GM23248 (cell line): ENCODE results near the gene TMC2. TPM values are rescaled to one million over a fixed set of nuclear protein-coding genes. Genes with fewer than 3 reads are reported as not detected.
"Not testable (repeated sequence)": the region's sequence is repeated elsewhere in the genome, so short reads cannot be mapped to it uniquely, and the experiment has no call there.

Source experiments
- DNase-seq: peaks from one replicate; pipeline ENCODE4 v3.0.0-alpha.2; 2015
- H2AFZ ChIP-seq: fragments of 200-600 bp; sonication (generic); 2 replicates; pipeline ENCODE4 v1.6.1; 2016; ENCODE audit warnings: antibody characterized with exemption
- H3F3A ChIP-seq: fragments of 200-600 bp; sonication (generic); 2 replicates; pipeline ENCODE4 v1.6.1; 2016; ENCODE audit warnings: mild to moderate bottlenecking, antibody characterized with exemption, mixed run types; ENCODE audit not compliant: insufficient read depth
- H3K27ac ChIP-seq: fragments of 200-600 bp; sonication (generic); 2 replicates; pipeline ENCODE4 v1.5.1; 2016; ENCODE audit warnings: mild to moderate bottlenecking
- H3K27me3 ChIP-seq: fragments of 200-600 bp; sonication (generic); replicated peaks from 2 replicates; pipeline ENCODE4 v1.6.1; 2016; ENCODE audit warnings: mild to moderate bottlenecking; ENCODE audit not compliant: insufficient read depth
- H3K36me3 ChIP-seq: fragments of 200-600 bp; sonication (generic); 2 replicates; pipeline ENCODE4 v1.6.1; 2016; ENCODE audit warnings: low read depth, mild to moderate bottlenecking
- H3K4me1 ChIP-seq: fragments of 200-600 bp; sonication (generic); 2 replicates; pipeline ENCODE4 v1.6.1; 2016; ENCODE audit warnings: mild to moderate bottlenecking; ENCODE audit not compliant: insufficient read depth
- H3K4me2 ChIP-seq: fragments of 200-600 bp; sonication (generic); one replicate; pipeline ENCODE4 v1.6.1; 2016; ENCODE audit warnings: mild to moderate bottlenecking; ENCODE audit not compliant: unreplicated experiment
- H3K4me3 ChIP-seq: fragments of 200-600 bp; sonication (generic); 2 replicates; pipeline ENCODE4 v1.5.1; 2016; ENCODE audit warnings: mild to moderate bottlenecking
- H3K79me2 ChIP-seq: fragments of 200-600 bp; sonication (generic); 2 replicates; pipeline ENCODE4 v1.6.1; 2016; ENCODE audit warnings: mild to moderate bottlenecking; ENCODE audit not compliant: insufficient read depth
- H3K9ac ChIP-seq: fragments of 200-600 bp; sonication (generic); 2 replicates; pipeline ENCODE4 v1.6.1; 2016; ENCODE audit warnings: mild to moderate bottlenecking
- H3K9me2 ChIP-seq: fragments of 200-600 bp; sonication (generic); 2 replicates; pipeline ENCODE4 v1.6.1; 2016; ENCODE audit warnings: mixed run types, mild to moderate bottlenecking, moderate library complexity; ENCODE audit not compliant: insufficient read depth
- H3K9me3 ChIP-seq: fragments of 200-600 bp; sonication (generic); one replicate; pipeline ENCODE4 v1.6.1; 2017; ENCODE audit warnings: low read depth
- H4K20me1 ChIP-seq: fragments of 200-600 bp; sonication (generic); 2 replicates; pipeline ENCODE4 v1.6.0; 2016; ENCODE audit not compliant: insufficient read depth
- EZH2 ChIP-seq: fragments of 200-600 bp; sonication (generic); IDR thresholded peaks from 2 replicates; pipeline ENCODE4 v1.6.1; 2018; ENCODE audit warnings: antibody characterized with exemption, mild to moderate bottlenecking; ENCODE audit not compliant: insufficient read depth, poor library complexity, severe bottlenecking
- EZH2phosphoT487 ChIP-seq: fragments of 200-600 bp; sonication (generic); IDR thresholded peaks from 2 replicates; pipeline ENCODE4 v1.6.1; 2018; ENCODE audit warnings: antibody characterized with exemption, moderate library complexity, mild to moderate bottlenecking, low read depth; ENCODE audit not compliant: insufficient read depth
- WGBS, 2 experiments: methylation state at CpG; one replicate each; pipeline ENCODE4 v1.1.6; 2015 to 2017; ENCODE audit warnings: low lambda C conversion rate in 2 of 2, low coverage in 1 of 2; ENCODE audit errors: missing lambda C conversion rate in 2 of 2; 5-methylcytosine and 5-hydroxymethylcytosine counted together
- in situ Hi-C: fragments of 300-500 bp; cut with MboI; formaldehyde crosslinking; loops from 2 replicates; pipeline ENCODE4 v1.15.0; 2020
- polyA plus RNA-seq: library from polyadenylated mRNA; unstranded; fragments of >200 nt; fragmentation: Nextera tagmentation; extraction: Ambion mirVana; gene quantifications from 2 replicates; pipeline ENCODE4 v1.2.1, GENCODE V29; 2016
- total RNA-seq: library from RNA; depleted of rRNA; stranded (reverse); fragments of >200 nt; shearing (Covaris generic); gene quantifications from 2 replicates; pipeline ENCODE4 v1.2.3, GENCODE V29; 2014

TMC2 gene
- total and polyA plus RNA-seq, 2 experiments from 2014 or later: not detected

GRCh38 chr20:2523919-2524708, 12.3 kb upstream of the TMC2 start:
- Histone ChIP-seq H3K4me3 (peak overlapping the region; percentile 89), H3K4me1 (peaks cover 6% of the 10 kb centered on the region; the same call in 1 of the 2 replicates), H3K27ac (peak overlapping the region; percentile 58), H3K9me2 (no peaks in the 10 kb centered on the region), H3K9ac (peak overlapping the region; percentile 87), H3K27me3 (no peaks in the 10 kb centered on the region), H3K4me2 (peak overlapping the region; percentile 94), H2AFZ (peak overlapping the region; percentile 95), H3K9me3 (no peaks in the 10 kb centered on the region), H4K20me1 (no peaks in the 10 kb centered on the region), H3K36me3 (no peaks in the 10 kb centered on the region), H3F3A (no peaks in the 10 kb centered on the region), H3K79me2 (no peaks in the 10 kb centered on the region)
- DNase-seq: peak; percentile 86
- WGBS, 2 experiments: 10 to 11% methylated on average over 17 to 25 of the region's 26 CpGs
- in situ Hi-C loops: loop anchor here (10.0 kb wide), 1 partner anchor 121 kb away; no protein-coding TSS in a partner anchor
- no peak for TF ChIP-seq EZH2
- TF ChIP-seq EZH2phosphoT487: no peak

DNA sequence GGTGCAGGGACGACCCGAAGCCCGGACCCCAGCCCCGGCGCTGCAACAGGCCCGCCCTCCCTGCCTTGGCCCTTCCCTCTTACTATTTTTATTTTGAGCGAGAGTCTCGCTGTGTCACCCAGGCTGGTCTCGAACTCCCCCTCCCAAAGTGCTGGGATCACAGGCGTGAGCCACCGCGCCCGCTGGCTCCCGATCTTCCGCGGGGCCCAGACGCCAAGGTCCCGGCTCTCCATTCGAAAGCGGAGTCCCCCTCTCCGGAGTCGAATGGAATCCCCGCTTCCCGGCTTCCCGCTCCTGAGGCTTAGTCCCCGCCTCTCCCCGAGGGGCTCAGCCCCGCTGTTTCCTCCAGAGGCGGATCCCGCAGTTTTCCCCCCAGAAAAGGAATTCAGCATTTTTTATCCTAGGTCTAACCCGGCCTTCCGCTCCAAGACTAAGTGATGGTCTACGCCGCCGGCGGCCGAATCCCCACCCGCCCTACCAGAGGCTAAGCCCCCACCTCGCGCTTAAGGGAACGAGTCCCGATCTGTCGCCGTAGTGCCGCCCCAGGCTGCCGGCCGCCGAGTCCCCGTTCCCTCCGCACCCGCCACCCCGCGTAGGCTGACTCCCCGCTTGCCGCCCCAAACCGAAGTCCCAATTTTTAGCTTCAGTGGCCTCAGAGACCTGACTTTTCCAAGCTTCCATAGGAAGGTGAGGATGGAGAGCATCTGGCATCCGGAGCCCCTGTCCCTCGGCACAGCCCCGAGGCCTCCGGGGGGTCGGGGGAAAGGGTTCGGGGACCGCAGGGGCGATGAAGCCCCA, 11.5 kb upstream of the TMC2 start:
- H3K27me3 ChIP-seq: no peaks in the 10 kb centered on the region
- H4K20me1 ChIP-seq: no peaks in the 10 kb centered on the region
- in situ Hi-C loops: loop anchor here (10.0 kb wide), 1 partner anchor 120 kb away; no protein-coding TSS in a partner anchor
- no peaks in the 10 kb centered on the region for H3F3A ChIP-seq
- no peaks in the 10 kb centered on the region for H3K4me1 ChIP-seq
- DNase-seq: peak; percentile 68
- H2AFZ ChIP-seq: peak overlapping the region; percentile 95
- peak overlapping the region; percentile 89 for H3K4me3 ChIP-seq
- H3K27ac ChIP-seq: peak overlapping the region; percentile 58
- H3K9ac ChIP-seq: peak overlapping the region; percentile 87
- no peaks in the 10 kb centered on the region for H3K36me3 ChIP-seq
- no peaks in the 10 kb centered on the region for H3K9me3 ChIP-seq
- WGBS, 2 experiments: 1 to 2% methylated on average over 59 to 64 of the region's 64 CpGs
- TF ChIP-seq EZH2phosphoT487 (no peak), EZH2 (no peak)
- H3K9me2 ChIP-seq: no peaks in the 10 kb centered on the region
- H3K79me2 ChIP-seq: no peaks in the 10 kb centered on the region
- peak overlapping the region; percentile 94 for H3K4me2 ChIP-seq

DNA sequence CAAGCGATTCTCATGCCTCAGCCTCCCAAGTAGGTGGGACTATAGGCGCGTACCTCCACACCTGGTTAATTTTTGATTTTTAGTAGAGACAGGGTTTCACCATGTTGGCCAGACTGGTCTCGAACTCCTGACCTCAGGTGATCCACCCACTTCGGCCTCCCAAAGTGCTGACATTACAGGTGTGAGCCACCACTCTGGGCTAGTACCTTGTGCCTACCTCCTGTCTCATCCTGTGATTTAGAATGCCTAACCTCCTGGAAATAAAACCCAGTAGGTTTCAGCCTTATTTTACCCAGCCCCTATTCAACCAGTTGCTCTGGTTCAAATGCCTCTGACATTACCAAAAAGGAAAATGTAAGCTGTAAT, 10.2 kb upstream of the TMC2 start:
- 91 to 95% methylated on average over 4 to 5 of the region's 5 CpGs for WGBS, 2 experiments
- not testable (repeated sequence) for H3K4me2 ChIP-seq, DNase-seq, H3K79me2 ChIP-seq, H3K27ac ChIP-seq, H3F3A ChIP-seq, H3K4me3 ChIP-seq, H2AFZ ChIP-seq, H3K27me3 ChIP-seq, H3K36me3 ChIP-seq, H3K9ac ChIP-seq, H3K9me2 ChIP-seq, H3K9me3 ChIP-seq, H4K20me1 ChIP-seq, H3K4me1 ChIP-seq
- in situ Hi-C loops: loop anchor here (10.0 kb wide), 1 partner anchor 119 kb away; no protein-coding TSS in a partner anchor

GRCh38 chr20:2527762-2528161, 8.6 kb upstream of the TMC2 start:
- no peaks in the 10 kb centered on the region for H3K27me3 ChIP-seq
- TF ChIP-seq EZH2 (no peak), EZH2phosphoT487 (no peak)
- no peaks in the 10 kb centered on the region for H4K20me1 ChIP-seq
- 57 to 61% methylated on average over 6 of the region's 6 CpGs for WGBS, 2 experiments
- no peak overlapping the region for H3K9ac ChIP-seq
- DNase-seq: no peak
- H3K9me2 ChIP-seq: no peaks in the 10 kb centered on the region
- no peak overlapping the region for H3K4me2 ChIP-seq
- H3F3A ChIP-seq: no peaks in the 10 kb centered on the region
- no peak overlapping the region for H2AFZ ChIP-seq
- H3K27ac ChIP-seq: no peak overlapping the region
- H3K79me2 ChIP-seq: no peaks in the 10 kb centered on the region
- no peaks in the 10 kb centered on the region for H3K4me1 ChIP-seq
- no peaks in the 10 kb centered on the region for H3K9me3 ChIP-seq
- H3K4me3 ChIP-seq: no peak overlapping the region
- no peaks in the 10 kb centered on the region for H3K36me3 ChIP-seq
- in situ Hi-C loops: loop anchor here (10.0 kb wide), 1 partner anchor 117 kb away; no protein-coding TSS in a partner anchor
